DMS79 (cell line): ENCODE results near the gene STMN3.
A peak's percentile ranks its signal among the peaks of the same experiment; 100 is the strongest.
"Not testable (repeated sequence)": the region's sequence is repeated elsewhere in the genome, so short reads cannot be mapped to it uniquely, and the experiment has no call there.

Source experiments
- DNase-seq: peaks from one replicate; lab custom pipeline; 2025; lab: John Stamatoyannopoulos, UW

STMN3 gene

GRCh38 chr20:63612276-63612931 is 40.8 kb downstream of the STMN3 start:
- DNase-seq, result no peak

- DNase-seq, result no peak
Observed at GRCh38 chr20:63611646-63612045, 41.6 kb downstream of the STMN3 start.

GRCh38 chr20:63610581-63611435 is 42.4 kb downstream of the STMN3 start:
- peak; percentile 54 for DNase-seq

DNA sequence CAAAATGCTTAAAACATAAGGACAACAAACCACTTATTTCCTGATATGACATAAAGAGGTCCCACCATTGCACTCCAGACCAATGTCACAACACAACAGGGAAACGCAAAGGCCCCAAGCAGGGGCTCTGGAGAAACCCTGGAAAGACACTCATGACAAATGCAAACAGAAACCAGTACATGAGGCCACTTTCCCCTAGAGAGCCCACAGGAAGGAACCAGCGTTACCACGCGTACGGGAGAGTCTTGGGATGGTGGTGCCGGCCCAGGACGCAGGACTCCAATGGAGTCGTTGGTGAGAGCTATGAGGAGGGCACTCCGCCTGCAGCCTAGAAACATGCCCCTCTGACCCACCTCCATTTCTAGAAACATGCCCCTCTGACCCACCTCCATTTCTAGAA is 46.5 kb downstream of the STMN3 start:
- no peak for DNase-seq

DNA sequence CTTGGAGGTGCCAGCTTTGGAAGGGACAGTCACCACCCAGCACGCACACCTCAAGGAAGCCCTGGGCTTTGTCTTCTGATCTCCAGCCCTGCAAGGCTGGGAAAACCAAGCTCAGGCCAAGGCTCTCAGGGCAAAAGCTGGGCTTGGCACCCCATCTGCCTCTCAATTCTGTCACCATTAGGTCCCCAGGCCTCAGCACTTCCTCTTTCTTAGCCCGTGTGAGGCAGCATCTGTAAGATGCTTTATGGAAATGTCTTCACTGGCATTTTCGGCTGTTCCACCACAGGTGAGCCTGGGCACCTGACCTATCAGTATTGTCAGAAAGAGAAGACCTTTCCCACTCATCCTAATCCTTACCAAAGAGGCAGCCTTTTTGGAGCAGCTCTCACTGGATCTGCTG is 50.9 kb downstream of the STMN3 start:
- no peak for DNase-seq

DNA sequence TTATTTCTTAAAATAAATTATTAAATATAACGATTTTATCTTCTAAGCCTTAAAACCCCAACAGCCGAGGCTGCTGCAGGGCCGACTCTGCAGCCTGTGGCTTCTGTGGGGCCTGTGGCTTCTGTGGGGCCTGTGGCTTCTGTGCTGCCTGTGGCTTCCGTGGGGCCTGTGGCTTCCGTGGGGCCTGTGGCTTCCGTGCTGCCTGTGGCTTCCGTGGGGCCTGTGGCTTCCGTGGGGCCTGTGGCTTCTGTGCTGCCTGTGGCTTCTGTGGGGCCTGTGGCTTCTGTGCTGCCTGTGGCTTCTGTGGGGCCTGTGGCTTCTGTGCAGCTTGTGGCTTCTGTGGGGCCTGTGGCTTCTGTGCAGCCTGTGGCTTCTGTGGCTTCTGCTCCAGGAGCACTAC is 51.5 kb downstream of the STMN3 start:
- not testable (repeated sequence) for DNase-seq

- no peak for DNase-seq
Observed at GRCh38 chr20:63599396-63600050, 53.7 kb downstream of the STMN3 start.

DNA sequence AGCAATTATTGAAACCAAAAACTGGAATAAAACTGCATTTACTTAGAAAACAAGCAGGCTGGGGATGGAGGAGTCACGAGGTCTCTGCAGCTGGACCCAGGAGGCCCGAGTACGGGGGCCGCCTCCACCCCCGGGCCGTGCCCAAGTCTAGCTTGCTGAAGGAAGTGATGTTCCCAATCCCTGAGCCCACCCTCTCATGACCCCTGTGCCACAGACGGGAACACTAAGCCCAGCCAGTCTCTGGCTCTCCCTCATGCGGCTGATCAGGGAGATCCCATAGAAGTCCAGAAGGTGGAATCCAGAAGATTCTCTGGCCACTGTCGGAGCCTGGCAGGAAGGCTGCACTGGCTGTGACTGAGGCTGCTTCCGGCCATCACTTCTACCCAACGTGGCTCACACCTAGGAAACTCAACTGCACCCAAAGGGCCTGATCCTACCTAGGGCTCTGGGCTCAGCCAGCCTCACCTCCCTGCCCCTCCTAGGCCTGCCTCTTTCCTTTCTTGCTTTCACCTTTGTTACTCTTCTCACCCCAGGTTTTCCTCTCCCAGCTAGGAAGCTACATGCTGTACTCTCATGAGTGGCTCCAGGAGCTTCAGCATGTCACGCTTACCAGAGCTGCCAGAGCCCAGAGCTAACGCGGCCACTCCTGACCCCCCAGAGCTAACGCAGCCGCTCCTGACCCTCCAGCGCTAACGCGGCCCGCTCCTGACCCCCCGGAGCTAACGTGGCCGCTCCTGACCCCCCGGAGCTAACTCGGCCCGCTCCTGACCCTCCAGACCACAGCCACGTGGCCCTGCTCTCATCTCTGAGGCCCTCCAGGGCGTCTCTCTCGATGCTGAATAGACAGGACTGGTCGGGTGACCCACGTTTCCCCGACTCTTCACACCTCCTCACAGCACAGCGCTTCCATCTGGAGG is 54.5 kb downstream of the STMN3 start:
- no peak for DNase-seq

DNA sequence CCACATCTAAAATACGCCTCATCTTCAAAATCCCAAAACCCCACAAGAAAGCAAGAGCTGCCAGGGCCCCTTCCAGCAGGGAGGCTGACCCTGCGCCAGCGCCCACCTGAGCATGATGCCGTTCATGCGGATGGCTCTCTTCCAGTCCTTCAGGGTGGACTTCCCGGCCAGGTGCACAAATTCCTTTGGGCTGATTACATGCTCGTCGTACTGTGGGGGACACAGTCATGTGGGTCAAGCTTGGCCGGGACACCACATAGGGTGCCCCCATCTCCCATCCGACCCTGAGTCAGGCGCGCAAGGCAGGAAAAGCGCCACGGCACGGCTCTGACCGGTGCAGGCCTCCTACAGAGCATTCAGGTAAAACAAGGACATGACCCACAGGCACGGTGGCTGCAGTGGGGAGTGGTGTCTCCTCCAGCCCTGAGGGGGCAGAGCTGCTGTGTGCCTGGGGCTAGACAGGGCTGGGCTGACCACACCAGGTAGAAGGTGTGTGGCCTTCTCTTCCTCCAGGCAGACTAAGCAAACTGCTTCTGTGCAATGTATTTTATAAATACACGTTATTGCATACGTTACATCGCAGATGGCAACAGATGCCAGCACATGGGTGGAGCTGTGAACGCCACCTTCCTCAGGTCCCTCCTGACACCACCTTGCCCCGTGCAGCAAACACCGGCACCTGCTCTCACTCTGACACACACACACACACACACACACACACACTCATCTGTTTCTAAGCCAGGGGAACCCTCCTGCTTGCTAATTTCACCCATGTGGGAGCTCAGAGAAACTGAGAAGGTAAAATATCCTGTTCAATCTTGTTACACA is 55.4 kb downstream of the STMN3 start:
- DNase-seq, result no peak

DNA sequence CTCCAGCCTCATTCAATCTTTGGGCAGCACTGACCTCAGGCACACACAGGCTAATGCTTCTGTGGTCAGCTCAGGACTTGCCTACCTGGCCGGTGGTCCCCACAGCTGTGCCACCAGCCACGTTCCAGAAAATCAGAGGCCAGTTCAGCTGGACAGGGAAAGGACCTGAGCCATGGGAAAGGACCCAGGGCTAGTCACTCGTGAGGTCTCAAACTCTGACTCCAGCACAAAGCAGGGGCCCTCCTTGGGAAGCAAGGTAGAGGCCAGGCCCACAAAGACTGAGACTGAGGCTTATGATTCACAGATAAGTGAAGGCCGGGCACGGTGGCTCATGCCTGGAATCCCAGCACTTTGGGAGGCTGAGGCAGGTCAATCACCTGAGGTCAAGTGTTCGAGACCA is 56.8 kb downstream of the STMN3 start:
- DNase-seq, result no peak

DNA sequence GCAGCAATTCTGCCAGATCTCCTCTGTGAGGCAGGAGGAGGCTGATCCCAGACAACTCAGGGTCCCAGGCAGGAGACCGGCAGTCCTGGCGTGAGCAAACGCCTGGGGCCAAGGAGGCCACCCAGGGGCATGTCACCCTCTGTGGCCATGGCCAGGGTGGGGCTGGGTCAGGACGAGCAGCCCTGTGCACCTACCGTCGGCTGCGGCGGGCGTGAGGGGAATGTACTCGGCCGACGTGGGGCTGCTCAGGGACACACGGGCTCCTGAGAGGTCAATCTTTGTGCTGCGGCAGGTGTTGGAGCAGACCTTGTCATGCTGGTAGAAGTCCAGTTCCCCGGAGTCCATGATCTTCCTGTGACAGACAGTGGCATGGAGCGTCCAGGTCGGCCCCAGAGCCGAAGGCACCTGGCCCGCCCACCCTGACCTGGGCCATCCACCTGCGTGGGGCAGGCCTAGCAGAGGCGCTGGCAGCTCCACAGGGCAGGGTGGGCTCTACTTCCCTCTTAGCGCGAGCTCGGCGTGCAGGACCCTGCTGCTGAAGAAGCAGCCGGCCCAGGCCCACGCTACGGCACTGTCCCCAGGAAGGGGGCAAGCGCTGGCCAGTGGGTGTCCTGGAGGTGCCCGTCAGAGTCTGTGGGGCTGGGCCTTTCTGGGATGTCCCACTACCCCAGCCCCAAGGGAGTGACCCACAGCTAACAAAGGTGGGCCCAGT is 57.7 kb downstream of the STMN3 start:
- DNase-seq, result no peak

DNA sequence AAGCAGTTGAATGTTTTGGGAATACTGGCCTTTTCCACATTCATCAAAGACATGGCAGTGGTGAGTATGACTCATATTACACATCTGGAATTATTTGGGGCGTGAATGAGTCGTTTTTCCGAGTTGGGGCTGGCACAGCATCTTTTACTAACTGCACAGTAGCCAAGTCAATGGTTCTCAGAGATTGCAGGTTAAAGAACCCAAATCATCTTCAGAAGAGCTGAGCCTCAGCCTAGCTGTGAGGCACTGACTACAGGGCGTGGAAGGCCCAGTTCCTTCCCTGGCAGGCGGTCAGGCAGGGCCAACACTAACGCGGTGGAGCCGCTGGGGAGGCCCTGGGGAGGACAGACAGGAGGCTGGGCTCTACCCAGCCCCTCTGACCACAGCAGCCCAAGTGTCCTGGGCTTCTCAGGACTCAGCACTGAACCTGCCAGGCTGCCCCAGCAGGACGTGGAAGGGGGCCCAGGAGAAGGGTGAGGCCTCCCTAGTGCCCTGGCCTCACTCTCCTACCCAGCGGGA is 59.1 kb downstream of the STMN3 start:
- no peak for DNase-seq

- DNase-seq, result no peak
Observed at GRCh38 chr20:63592661-63593060, 60.6 kb downstream of the STMN3 start.

GRCh38 chr20:63591786-63592355 is 61.4 kb downstream of the STMN3 start:
- no peak for DNase-seq

- DNase-seq, result no peak
Observed at GRCh38 chr20:63591147-63591533, 62.1 kb downstream of the STMN3 start.

GRCh38 chr20:63590218-63591146 is 62.7 kb downstream of the STMN3 start:
- no peak for DNase-seq
